CD4-positive, alpha-beta T cell (primary cell): ENCODE measurements around the gene IL15RA. TPM values are rescaled to one million over a fixed set of nuclear protein-coding genes. Genes with fewer than 3 reads are reported as not detected.

ENCODE experiments used
- ATAC-seq: fragments of 200-7000 bp; cut with Tn5 transposase; one replicate; pipeline ENCODE4 v1.10.0; 2022; ENCODE audit warnings: mild to moderate bottlenecking; ENCODE audit not compliant: poor library complexity
- CTCF ChIA-PET: fragments of 350-600 bp; sonication (Branson Sonifier 250); formaldehyde crosslinking; loops from one replicate; lab custom pipeline; 2021; ENCODE audit warnings: antibody characterized with exemption, inconsistent platforms; lab: Charles Lee
- POLR2A ChIA-PET: fragments of 350-600 bp; sonication (Branson Sonifier 250); formaldehyde crosslinking; loops from one replicate; lab custom pipeline; 2021; ENCODE audit warnings: antibody characterized with exemption, inconsistent platforms; lab: Charles Lee
- DNase-seq, 14 experiments: peaks; one replicate each; pipeline ENCODE4 v3.0.0-alpha.2; 2013 to 2020; ENCODE audit warnings: mixed read lengths in 2 of 14
- H3K27ac ChIP-seq, 2 donors: one replicate each; pipeline versions ENCODE4 v1.5.1 to v1.7.0; 2013; ENCODE audit warnings: low read length in 2 of 2, low read depth in 1 of 2, mild to moderate bottlenecking in 1 of 2
- H3K27me3 ChIP-seq, 2 experiments: 1 replicate in 1 of 2; 2 replicates in 1 of 2; pipeline versions ENCODE4 v1.6.1 to v1.7.0; 2013; ENCODE audit warnings: low read length in 2 of 2, control low read depth in 1 of 2, mild to moderate bottlenecking in 1 of 2, moderate library complexity in 1 of 2; ENCODE audit not compliant: insufficient read depth in 2 of 2, control insufficient read depth in 1 of 2
- H3K36me3 ChIP-seq: one replicate; pipeline ENCODE4 v1.6.1; 2013; ENCODE audit warnings: low read length, control low read depth; ENCODE audit not compliant: insufficient read depth
- H3K4me1 ChIP-seq: one replicate; pipeline ENCODE4 v1.6.1; 2013; ENCODE audit warnings: low read length, control low read depth; ENCODE audit not compliant: insufficient read depth
- H3K4me3 ChIP-seq: one replicate; pipeline ENCODE4 v1.5.1; 2013; ENCODE audit warnings: mild to moderate bottlenecking, low read length, moderate library complexity
- H3K9me3 ChIP-seq, 2 experiments: 1 replicate in 1 of 2; 2 replicates in 1 of 2; pipeline versions ENCODE4 v1.6.1 to v1.7.0; 2013; ENCODE audit warnings: low read length in 2 of 2, mild to moderate bottlenecking in 2 of 2, control low read depth in 1 of 2, moderate library complexity in 1 of 2; ENCODE audit not compliant: control insufficient read depth in 1 of 2, insufficient read depth in 1 of 2
- H3K27ac Mint-ChIP-seq: one replicate; pipeline ENCODE4 v1.8.0; 2020; ENCODE audit warnings: mixed read lengths
- H3K27me3 Mint-ChIP-seq: one replicate; pipeline ENCODE4 v1.8.0; 2021; ENCODE audit warnings: mixed read lengths
- H3K36me3 Mint-ChIP-seq: one replicate; pipeline ENCODE4 v1.8.0; 2021; ENCODE audit warnings: low read depth, mixed read lengths
- H3K4me1 Mint-ChIP-seq: one replicate; pipeline ENCODE4 v1.8.0; 2021; ENCODE audit warnings: low read depth, mixed read lengths
- H3K4me3 Mint-ChIP-seq: one replicate; pipeline ENCODE4 v1.8.0; 2020; ENCODE audit warnings: mild to moderate bottlenecking, mixed read lengths
- H3K9me3 Mint-ChIP-seq: one replicate; pipeline ENCODE4 v1.8.0; 2020; ENCODE audit warnings: mixed read lengths
- CTCF ChIP-seq: fragments of 200-600 bp; IDR thresholded peaks from one replicate; pipeline ENCODE4 v1.8.0; 2022; ENCODE audit warnings: antibody characterized with exemption, mild to moderate bottlenecking
- intact Hi-C, 2 experiments: fragments of 100-400 bp; cut with DNase I in 1 of 2; cut with micrococcal nuclease in 1 of 2; formaldehyde crosslinking; loops; one replicate each; pipeline versions ENCODE4 v1.15.1 to v1.9.0; 2023 to 2025; cut with DNase I, micrococcal nuclease
- total RNA-seq, 174 experiments: library from RNA in 2 of 174; stranded (reverse) in 2 of 174; gene quantifications; one replicate each; pipeline ENCODE4 v1.2.3 and lab custom pipeline; 2021 to 2026

Gene IL15RA
- total RNA-seq, 2 experiments from 2014 or later = 4.4 TPM

DNA sequence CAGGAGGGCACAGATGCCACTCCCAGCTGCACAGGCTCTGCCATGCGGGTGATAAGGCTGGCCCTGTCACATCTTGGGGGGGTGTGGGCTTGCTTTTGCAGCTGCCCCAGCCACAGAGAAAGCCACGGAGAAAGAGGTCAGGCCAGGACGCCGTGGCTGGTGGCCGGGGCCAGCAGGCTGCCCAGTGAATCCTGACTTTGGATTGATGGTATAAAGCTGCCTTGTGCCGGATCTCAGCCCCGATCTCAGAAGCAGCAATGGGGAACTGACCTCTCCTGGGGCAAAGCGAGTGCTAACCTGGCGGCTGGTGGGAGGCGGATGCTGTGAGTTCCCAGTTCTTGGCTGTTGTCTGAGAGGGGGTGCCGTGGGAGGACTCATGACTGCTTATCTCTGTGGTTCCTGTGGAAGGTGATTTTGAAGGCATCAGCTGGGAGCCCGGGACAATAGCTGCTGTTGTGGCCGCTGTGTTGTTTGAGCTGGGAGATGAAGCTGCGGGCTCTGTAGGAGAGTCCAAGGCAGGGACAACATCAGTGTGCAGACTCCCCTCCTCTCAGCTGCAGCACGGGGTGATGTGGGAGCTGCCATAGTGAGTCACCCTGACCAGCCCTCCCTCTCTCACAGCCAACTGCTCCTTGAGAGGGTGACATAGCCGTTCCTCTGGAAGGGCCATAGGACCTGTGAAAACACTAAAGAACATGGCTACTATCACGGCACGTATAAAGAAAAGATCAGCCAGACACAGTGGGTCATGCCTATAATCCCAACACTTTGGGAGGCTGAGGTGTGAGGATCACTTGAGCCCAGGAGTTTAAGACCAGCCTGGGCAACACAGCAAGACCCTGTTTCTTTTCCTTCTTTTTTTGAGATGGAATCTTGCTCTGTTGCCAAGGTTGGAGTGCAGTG lies 17.0 kb downstream of the IL15RA start:
- ATAC-seq (no peak), DNase-seq (no peak)
- Mint-ChIP-seq H3K36me3 (peaks cover 8% of the 10 kb centered on the region), H3K4me1 (no peaks in the 10 kb centered on the region), H3K27ac (no peak overlapping the region), H3K27me3 (no peaks in the 10 kb centered on the region), H3K9me3 (no peaks in the 10 kb centered on the region), H3K4me3 (no peak overlapping the region)
- no peak overlapping the region for H3K4me3 ChIP-seq
- H3K27me3 ChIP-seq = no peaks in the 10 kb centered on the region
- H3K4me1 ChIP-seq = no peaks in the 10 kb centered on the region
- ChIA-PET POLR2A (interaction anchor here (1.7 kb wide), 1 partner anchor 17 kb away, joined by 7 read pairs; the partner anchor contains the start of gene IL15RA), CTCF (no interaction called here)
- no peak overlapping the region for H3K27ac ChIP-seq
- intact Hi-C loops = no loop called here
- TF ChIP-seq CTCF = no peak
- H3K36me3 ChIP-seq = peaks cover 49% of the 10 kb centered on the region
- H3K9me3 ChIP-seq = no peaks in the 10 kb centered on the region

DNA sequence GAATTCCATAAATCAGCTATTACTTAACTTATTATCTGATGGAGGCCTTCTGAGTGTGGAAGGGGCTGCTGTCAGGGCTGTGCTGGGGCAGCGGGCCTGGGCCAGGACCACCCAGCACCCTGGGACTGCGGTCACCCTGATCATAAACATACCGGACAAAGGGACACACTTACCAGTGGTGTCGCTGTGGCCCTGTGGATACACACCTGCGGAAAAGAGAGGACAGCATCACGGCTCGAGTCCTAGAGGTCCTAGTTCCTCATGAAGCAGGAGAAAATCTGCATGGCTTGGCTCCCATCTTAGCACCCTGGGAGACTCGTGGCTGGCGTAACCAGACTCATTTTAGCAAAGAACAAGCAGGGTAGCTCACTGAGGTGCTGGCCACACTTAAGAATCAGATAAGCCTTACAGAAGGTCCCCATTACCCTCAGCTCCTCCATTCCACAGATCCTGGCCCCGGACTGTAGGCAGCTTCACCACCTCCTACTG lies 17.7 kb downstream of the IL15RA start:
- DNase-seq = no peak

DNA sequence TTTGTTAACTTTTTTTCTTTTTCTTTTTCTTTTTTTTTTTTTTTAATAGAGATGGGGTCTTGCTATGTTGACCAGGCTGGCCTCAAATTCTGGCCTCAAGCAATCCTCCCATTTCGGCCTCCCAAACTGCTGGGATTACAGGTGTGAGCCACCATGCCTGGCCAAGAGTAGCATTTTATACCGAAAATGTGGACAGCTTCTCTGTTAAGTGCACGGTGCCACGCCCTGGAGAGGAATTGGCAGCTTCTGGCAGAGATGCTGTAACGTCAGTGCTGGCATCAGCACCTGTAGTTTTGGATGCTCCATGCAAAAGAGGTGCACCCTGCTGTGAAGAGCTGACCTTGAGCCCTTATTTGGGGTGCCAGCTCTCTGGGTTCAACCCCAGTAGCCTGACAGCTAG lies 18.2 kb downstream of the IL15RA start:
- Mint-ChIP-seq H3K27ac (no peak overlapping the region), H3K27me3 (no peaks in the 10 kb centered on the region), H3K36me3 (peaks cover 5% of the 10 kb centered on the region), H3K4me1 (no peaks in the 10 kb centered on the region), H3K4me3 (no peak overlapping the region), H3K9me3 (no peaks in the 10 kb centered on the region)
- POLR2A ChIA-PET = no interaction called here
- no peak overlapping the region for H3K4me3 ChIP-seq
- no peaks in the 10 kb centered on the region for H3K27me3 ChIP-seq
- no peak for DNase-seq
- H3K27ac ChIP-seq = no peak overlapping the region
- CTCF ChIA-PET = no interaction called here
- no peaks in the 10 kb centered on the region for H3K9me3 ChIP-seq
- intact Hi-C loops = no loop called here
- no peaks in the 10 kb centered on the region for H3K4me1 ChIP-seq
- peaks cover 40% of the 10 kb centered on the region for H3K36me3 ChIP-seq
- no peak for ATAC-seq
- no peak for TF ChIP-seq CTCF

More for the DNA sequence above, 17.7 kb downstream of the IL15RA start:
- ChIA-PET POLR2A (no interaction called here), CTCF (no interaction called here)
- Histone ChIP-seq H3K9me3 (no peaks in the 10 kb centered on the region), H3K36me3 (peaks cover 42% of the 10 kb centered on the region), H3K4me1 (no peaks in the 10 kb centered on the region), H3K27ac (no peak overlapping the region), H3K27me3 (no peaks in the 10 kb centered on the region), H3K4me3 (no peak overlapping the region)
- Mint-ChIP-seq H3K4me3 (no peak overlapping the region), H3K4me1 (no peaks in the 10 kb centered on the region), H3K27ac (no peak overlapping the region), H3K9me3 (no peaks in the 10 kb centered on the region), H3K36me3 (peaks cover 5% of the 10 kb centered on the region), H3K27me3 (no peaks in the 10 kb centered on the region)
- intact Hi-C loops = no loop called here
- TF ChIP-seq CTCF = no peak
- ATAC-seq = no peak
